ENCODE results near the gene FNIP2. TPM values are rescaled to one million over a fixed set of nuclear protein-coding genes. Genes with fewer than 3 reads are reported as not detected.
"Not testable (repeated sequence)": the region's sequence is repeated elsewhere in the genome, so short reads cannot be mapped to it uniquely, and the experiment has no call there.

The FNIP2 gene
- total and polyA plus RNA-seq, 9 of the 15 experiments (the other 6 are each of a cell fraction or from before 2014, with no cell fraction given): 1.7 to 15.5 (median 8.3) TPM

DNA sequence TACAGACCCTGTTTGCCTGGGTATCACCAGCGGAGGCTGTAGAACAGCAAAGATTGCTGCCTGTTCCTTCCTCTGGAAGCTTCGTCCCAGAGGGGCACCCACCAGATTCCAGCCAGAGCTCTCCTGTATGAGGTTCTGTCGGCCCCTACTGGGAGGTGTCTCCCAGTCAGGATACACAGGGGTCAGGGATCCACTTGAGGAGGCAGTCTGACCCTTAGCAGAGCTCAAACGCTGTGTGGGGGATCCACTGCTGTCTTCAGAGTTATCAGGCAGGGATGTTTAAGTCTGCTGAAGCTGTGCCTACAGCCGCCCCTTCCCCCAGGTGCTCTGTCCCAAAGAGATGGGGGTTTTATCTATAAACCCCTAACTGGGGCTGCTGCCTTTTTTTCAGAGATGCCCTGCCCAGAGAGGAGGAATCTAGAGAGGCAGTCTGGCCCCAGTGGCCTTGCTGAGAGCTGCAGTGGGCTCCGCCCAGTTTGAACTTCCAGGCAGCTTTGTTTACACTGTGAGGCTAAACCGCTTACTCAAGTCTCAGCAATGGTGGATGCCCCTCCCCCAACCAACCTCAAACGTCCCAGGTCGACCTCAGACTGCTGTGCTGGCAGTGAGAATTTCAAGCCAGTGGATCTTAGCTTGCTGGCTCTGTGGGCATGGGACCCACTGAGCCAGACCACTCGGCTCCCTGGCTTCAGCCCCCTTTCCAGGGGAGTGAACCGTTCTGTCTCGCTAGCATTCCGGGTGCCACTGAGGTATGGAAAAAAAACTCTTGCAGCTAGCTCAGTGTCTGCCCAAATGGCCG, 133.7 kb downstream of the FNIP2 start (continued):
- peak; percentile 63 for TF ChIP-seq DPF2 (IDR thresholded peaks at IDR 0.05)
- peak; percentile 52; the same call in 1 of the 2 replicates for TF ChIP-seq SMARCE1 (IDR thresholded peaks at IDR 0.05)
- 0 out of 2 replicates have a peak, but pooled peaks have one; percentile 27 for TF ChIP-seq SMC3 (conservative IDR thresholded peaks at IDR 0.05; ENCODE audit: insufficient read depth, low read depth, low read length)
- TF ChIP-seq MBD2 (IDR thresholded peaks at IDR 0.05; ENCODE audit: borderline replicate concordance, low read depth): 0 out of 2 replicates have a peak, but pooled peaks have one; percentile 31
- peak; percentile 71 to 80 for TF ChIP-seq TRIM24 (IDR thresholded peaks at IDR 0.05)
- TF ChIP-seq, protein P1, sequence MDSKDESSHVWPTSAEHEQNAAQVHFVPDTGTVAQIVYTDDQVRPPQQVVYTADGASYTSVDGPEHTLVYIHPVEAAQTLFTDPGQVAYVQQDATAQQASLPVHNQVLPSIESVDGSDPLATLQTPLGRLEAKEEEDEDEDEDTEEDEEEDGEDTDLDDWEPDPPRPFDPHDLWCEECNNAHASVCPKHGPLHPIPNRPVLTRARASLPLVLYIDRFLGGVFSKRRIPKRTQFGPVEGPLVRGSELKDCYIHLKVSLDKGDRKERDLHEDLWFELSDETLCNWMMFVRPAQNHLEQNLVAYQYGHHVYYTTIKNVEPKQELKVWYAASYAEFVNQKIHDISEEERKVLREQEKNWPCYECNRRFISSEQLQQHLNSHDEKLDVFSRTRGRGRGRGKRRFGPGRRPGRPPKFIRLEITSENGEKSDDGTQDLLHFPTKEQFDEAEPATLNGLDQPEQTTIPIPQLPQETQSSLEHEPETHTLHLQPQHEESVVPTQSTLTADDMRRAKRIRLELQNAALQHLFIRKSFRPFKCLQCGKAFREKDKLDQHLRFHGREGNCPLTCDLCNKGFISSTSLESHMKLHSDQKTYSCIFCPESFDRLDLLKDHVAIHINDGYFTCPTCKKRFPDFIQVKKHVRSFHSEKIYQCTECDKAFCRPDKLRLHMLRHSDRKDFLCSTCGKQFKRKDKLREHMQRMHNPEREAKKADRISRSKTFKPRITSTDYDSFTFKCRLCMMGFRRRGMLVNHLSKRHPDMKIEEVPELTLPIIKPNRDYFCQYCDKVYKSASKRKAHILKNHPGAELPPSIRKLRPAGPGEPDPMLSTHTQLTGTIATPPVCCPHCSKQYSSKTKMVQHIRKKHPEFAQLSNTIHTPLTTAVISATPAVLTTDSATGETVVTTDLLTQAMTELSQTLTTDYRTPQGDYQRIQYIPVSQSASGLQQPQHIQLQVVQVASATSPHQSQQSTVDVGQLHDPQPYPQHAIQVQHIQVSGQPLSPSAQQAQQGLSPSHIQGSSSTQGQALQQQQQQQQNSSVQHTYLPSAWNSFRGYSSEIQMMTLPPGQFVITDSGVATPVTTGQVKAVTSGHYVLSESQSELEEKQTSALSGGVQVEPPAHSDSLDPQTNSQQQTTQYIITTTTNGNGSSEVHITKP (IDR thresholded peaks at IDR 0.05; ENCODE audit: partially characterized antibody): peak; percentile 8
- peak; percentile 75 for TF ChIP-seq CEBPB (tag; IDR thresholded peaks at IDR 0.05)
- peak; percentile 59; the same call in 1 of the 2 replicates for TF ChIP-seq ATF7 (IDR thresholded peaks at IDR 0.05)
- TF ChIP-seq, protein P2, sequence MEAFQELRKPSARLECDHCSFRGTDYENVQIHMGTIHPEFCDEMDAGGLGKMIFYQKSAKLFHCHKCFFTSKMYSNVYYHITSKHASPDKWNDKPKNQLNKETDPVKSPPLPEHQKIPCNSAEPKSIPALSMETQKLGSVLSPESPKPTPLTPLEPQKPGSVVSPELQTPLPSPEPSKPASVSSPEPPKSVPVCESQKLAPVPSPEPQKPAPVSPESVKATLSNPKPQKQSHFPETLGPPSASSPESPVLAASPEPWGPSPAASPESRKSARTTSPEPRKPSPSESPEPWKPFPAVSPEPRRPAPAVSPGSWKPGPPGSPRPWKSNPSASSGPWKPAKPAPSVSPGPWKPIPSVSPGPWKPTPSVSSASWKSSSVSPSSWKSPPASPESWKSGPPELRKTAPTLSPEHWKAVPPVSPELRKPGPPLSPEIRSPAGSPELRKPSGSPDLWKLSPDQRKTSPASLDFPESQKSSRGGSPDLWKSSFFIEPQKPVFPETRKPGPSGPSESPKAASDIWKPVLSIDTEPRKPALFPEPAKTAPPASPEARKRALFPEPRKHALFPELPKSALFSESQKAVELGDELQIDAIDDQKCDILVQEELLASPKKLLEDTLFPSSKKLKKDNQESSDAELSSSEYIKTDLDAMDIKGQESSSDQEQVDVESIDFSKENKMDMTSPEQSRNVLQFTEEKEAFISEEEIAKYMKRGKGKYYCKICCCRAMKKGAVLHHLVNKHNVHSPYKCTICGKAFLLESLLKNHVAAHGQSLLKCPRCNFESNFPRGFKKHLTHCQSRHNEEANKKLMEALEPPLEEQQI (IDR thresholded peaks at IDR 0.05): 0 out of 2 replicates have a peak, but pooled peaks have one; percentile 34
- TF ChIP-seq TRIM28 (IDR thresholded peaks at IDR 0.05): peak; percentile 28; the same call in 1 of the 2 replicates
- TF ChIP-seq, protein P3, sequence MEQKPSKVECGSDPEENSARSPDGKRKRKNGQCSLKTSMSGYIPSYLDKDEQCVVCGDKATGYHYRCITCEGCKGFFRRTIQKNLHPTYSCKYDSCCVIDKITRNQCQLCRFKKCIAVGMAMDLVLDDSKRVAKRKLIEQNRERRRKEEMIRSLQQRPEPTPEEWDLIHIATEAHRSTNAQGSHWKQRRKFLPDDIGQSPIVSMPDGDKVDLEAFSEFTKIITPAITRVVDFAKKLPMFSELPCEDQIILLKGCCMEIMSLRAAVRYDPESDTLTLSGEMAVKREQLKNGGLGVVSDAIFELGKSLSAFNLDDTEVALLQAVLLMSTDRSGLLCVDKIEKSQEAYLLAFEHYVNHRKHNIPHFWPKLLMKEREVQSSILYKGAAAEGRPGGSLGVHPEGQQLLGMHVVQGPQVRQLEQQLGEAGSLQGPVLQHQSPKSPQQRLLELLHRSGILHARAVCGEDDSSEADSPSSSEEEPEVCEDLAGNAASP (IDR thresholded peaks at IDR 0.05): peak; percentile 62
- TF ChIP-seq HDAC1 (IDR thresholded peaks at IDR 0.05): 0 out of 4 replicates have a peak, but pooled peaks of 1 of the 2 experiments have one; percentile 11
- peak; percentile 39; the same call in 1 of the 2 replicates for TF ChIP-seq SMARCA4 (IDR thresholded peaks at IDR 0.05)
- TF ChIP-seq NFE2 (IDR thresholded peaks at IDR 0.05; ENCODE audit: low read depth): peak; percentile 43
- peak; percentile 44; the same call in 1 of the 2 replicates for TF ChIP-seq NR2C1 (IDR thresholded peaks at IDR 0.05)
- peak; percentile 66; the same call in 1 of the 2 replicates for TF ChIP-seq NR2C1 (tag; IDR thresholded peaks at IDR 0.05)
- peak; percentile 44; the same call in 1 of the 2 replicates for TF ChIP-seq ZNF766 (CRISPR knock-in tag; conservative IDR thresholded peaks at IDR 0.05)
- TF ChIP-seq, protein P4, sequence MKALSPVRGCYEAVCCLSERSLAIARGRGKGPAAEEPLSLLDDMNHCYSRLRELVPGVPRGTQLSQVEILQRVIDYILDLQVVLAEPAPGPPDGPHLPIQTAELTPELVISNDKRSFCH (CRISPR knock-in tag; IDR thresholded peaks at IDR 0.05): not testable (repeated sequence)
- TF ChIP-seq, protein P4 (tag; IDR thresholded peaks at IDR 0.05): 0 out of 2 replicates have a peak, but pooled peaks have one; percentile 34
- 0 out of 3 replicates have a peak, but pooled peaks of 1 of the 2 experiments have one; percentile 15 for TF ChIP-seq CBX3 (IDR thresholded peaks at IDR 0.05; ENCODE audit: borderline replicate concordance in 1 of 2, low read length in 2 of 2)
- peak; percentile 65 for TF ChIP-seq EP400 (IDR thresholded peaks at IDR 0.05)

Measured in K562 (cell line).